Stimulated activated naive CD8-positive, alpha-beta T cell treated with anti-CD3 and anti-CD28 coated beads, Interleukin-15, Interleukin-2, amounts not matched to agents 100 ng/mL and 50 ng/mL, for 24 hours (primary cell): ENCODE data around the gene RAB1B.
"Not testable (repeated sequence)": the region's sequence is repeated elsewhere in the genome, so short reads cannot be mapped to it uniquely, and the experiment has no call there.

Experiments
- H3K27ac Mint-ChIP-seq: one replicate; pipeline ENCODE4 v1.8.0; 2021; ENCODE audit warnings: mild to moderate bottlenecking, mixed read lengths
- H3K27me3 Mint-ChIP-seq: one replicate; pipeline ENCODE4 v1.8.0; 2021; ENCODE audit warnings: mixed read lengths
- H3K36me3 Mint-ChIP-seq: one replicate; pipeline ENCODE4 v1.8.0; 2021; ENCODE audit warnings: low read depth, mixed read lengths
- H3K4me1 Mint-ChIP-seq: one replicate; pipeline ENCODE4 v1.8.0; 2021; ENCODE audit warnings: low read depth, mixed read lengths
- H3K4me3 Mint-ChIP-seq: one replicate; pipeline ENCODE4 v1.8.0; 2021; ENCODE audit warnings: mild to moderate bottlenecking, mixed read lengths
- H3K9me3 Mint-ChIP-seq: one replicate; pipeline ENCODE4 v1.8.0; 2021; ENCODE audit warnings: mixed read lengths

RAB1B gene

GRCh38 chr11:66253081-66253480 lies 15.4 kb upstream of the RAB1B start:
- H3K9me3 Mint-ChIP-seq, H3K27me3 Mint-ChIP-seq, H3K4me3 Mint-ChIP-seq, H3K36me3 Mint-ChIP-seq: not testable (repeated sequence)
- peaks cover 13% of the 10 kb centered on the region for H3K4me1 Mint-ChIP-seq
- H3K27ac Mint-ChIP-seq = peak overlapping the region; percentile 65

GRCh38 chr11:66258473-66258893 lies 10.0 kb upstream of the RAB1B start:
- Mint-ChIP-seq H3K27me3 (no peaks in the 10 kb centered on the region), H3K9me3 (no peaks in the 10 kb centered on the region), H3K27ac (peak overlapping the region; percentile 83), H3K4me1 (peaks cover 31% of the 10 kb centered on the region), H3K4me3 (peak overlapping the region; percentile 94), H3K36me3 (peaks cover 22% of the 10 kb centered on the region)

- H3K27ac Mint-ChIP-seq = peak overlapping the region; percentile 83
- peaks cover 31% of the 10 kb centered on the region for H3K4me1 Mint-ChIP-seq
- peak overlapping the region; percentile 94 for H3K4me3 Mint-ChIP-seq
- H3K9me3 Mint-ChIP-seq = no peaks in the 10 kb centered on the region
- H3K27me3 Mint-ChIP-seq = no peaks in the 10 kb centered on the region
- H3K36me3 Mint-ChIP-seq = peaks cover 24% of the 10 kb centered on the region
These were observed 9.2 kb upstream of the RAB1B start for GRCh38 chr11:66259225-66259624.

- H3K4me1 Mint-ChIP-seq = peaks cover 31% of the 10 kb centered on the region
- peak overlapping the region; percentile 94 for H3K4me3 Mint-ChIP-seq
- H3K36me3 Mint-ChIP-seq = peaks cover 31% of the 10 kb centered on the region
- H3K27me3 Mint-ChIP-seq = no peaks in the 10 kb centered on the region
- no peaks in the 10 kb centered on the region for H3K9me3 Mint-ChIP-seq
- H3K27ac Mint-ChIP-seq = no peak overlapping the region
These were observed 8.5 kb upstream of the RAB1B start for GRCh38 chr11:66259956-66260355.

GRCh38 chr11:66261578-66261977 lies 6.9 kb upstream of the RAB1B start:
- Mint-ChIP-seq H3K4me1 (peaks cover 23% of the 10 kb centered on the region), H3K9me3 (no peaks in the 10 kb centered on the region), H3K36me3 (peaks cover 31% of the 10 kb centered on the region), H3K27ac (no peak overlapping the region), H3K4me3 (no peak overlapping the region), H3K27me3 (no peaks in the 10 kb centered on the region)

- no peak overlapping the region for H3K27ac Mint-ChIP-seq
- H3K4me1 Mint-ChIP-seq = peaks cover 22% of the 10 kb centered on the region
- no peaks in the 10 kb centered on the region for H3K27me3 Mint-ChIP-seq
- H3K4me3 Mint-ChIP-seq = no peak overlapping the region
- H3K36me3 Mint-ChIP-seq = peaks cover 31% of the 10 kb centered on the region
- H3K9me3 Mint-ChIP-seq = no peaks in the 10 kb centered on the region
These were observed 6.2 kb upstream of the RAB1B start for GRCh38 chr11:66262191-66262590.

GRCh38 chr11:66262696-66263095 lies 5.7 kb upstream of the RAB1B start:
- Mint-ChIP-seq H3K9me3 (no peaks in the 10 kb centered on the region), H3K27ac (no peak overlapping the region), H3K4me1 (peaks cover 24% of the 10 kb centered on the region), H3K27me3 (no peaks in the 10 kb centered on the region), H3K36me3 (peaks cover 31% of the 10 kb centered on the region), H3K4me3 (no peak overlapping the region)

- no peaks in the 10 kb centered on the region for H3K27me3 Mint-ChIP-seq
- H3K27ac Mint-ChIP-seq = no peak overlapping the region
- H3K4me1 Mint-ChIP-seq = peaks cover 27% of the 10 kb centered on the region
- no peaks in the 10 kb centered on the region for H3K9me3 Mint-ChIP-seq
- peaks cover 31% of the 10 kb centered on the region for H3K36me3 Mint-ChIP-seq
- H3K4me3 Mint-ChIP-seq = no peak overlapping the region
These were observed 5.2 kb upstream of the RAB1B start for GRCh38 chr11:66263231-66263630.

GRCh38 chr11:66263785-66264184 lies 4.7 kb upstream of the RAB1B start:
- no peak overlapping the region for H3K4me3 Mint-ChIP-seq
- H3K27me3 Mint-ChIP-seq = no peaks in the 10 kb centered on the region
- peaks cover 22% of the 10 kb centered on the region for H3K4me1 Mint-ChIP-seq
- H3K27ac Mint-ChIP-seq = no peak overlapping the region
- peaks cover 30% of the 10 kb centered on the region for H3K36me3 Mint-ChIP-seq
- H3K9me3 Mint-ChIP-seq = no peaks in the 10 kb centered on the region

- H3K27me3 Mint-ChIP-seq = no peaks in the 10 kb centered on the region
- peaks cover 19% of the 10 kb centered on the region for H3K4me1 Mint-ChIP-seq
- H3K27ac Mint-ChIP-seq = no peak overlapping the region
- peaks cover 29% of the 10 kb centered on the region for H3K36me3 Mint-ChIP-seq
- H3K9me3 Mint-ChIP-seq = no peaks in the 10 kb centered on the region
- H3K4me3 Mint-ChIP-seq = no peak overlapping the region
These were observed 4.1 kb upstream of the RAB1B start for GRCh38 chr11:66264383-66264782.

- Mint-ChIP-seq H3K36me3 (peaks cover 27% of the 10 kb centered on the region), H3K27ac (no peak overlapping the region), H3K27me3 (no peaks in the 10 kb centered on the region), H3K4me1 (peaks cover 19% of the 10 kb centered on the region), H3K4me3 (no peak overlapping the region), H3K9me3 (no peaks in the 10 kb centered on the region)
These were observed 3.5 kb upstream of the RAB1B start for GRCh38 chr11:66264914-66265313.

GRCh38 chr11:66265531-66266377 lies 2.7 kb upstream of the RAB1B start:
- no peak overlapping the region for H3K27ac Mint-ChIP-seq
- peaks cover 24% of the 10 kb centered on the region for H3K36me3 Mint-ChIP-seq

GRCh38 chr11:66266378-66267038 lies 1.9 kb upstream of the RAB1B start:
- Mint-ChIP-seq H3K9me3 (no peaks in the 10 kb centered on the region), H3K27me3 (no peaks in the 10 kb centered on the region), H3K27ac (peak overlapping the region; percentile 86), H3K4me3 (peak overlapping the region; percentile 96), H3K4me1 (peaks cover 29% of the 10 kb centered on the region), H3K36me3 (peaks cover 27% of the 10 kb centered on the region)

More at GRCh38 chr11:66265531-66266377, 2.7 kb upstream of the RAB1B start:
- Mint-ChIP-seq H3K9me3 (no peaks in the 10 kb centered on the region), H3K27me3 (no peaks in the 10 kb centered on the region), H3K4me3 (no peak overlapping the region), H3K4me1 (peaks cover 26% of the 10 kb centered on the region)

GRCh38 chr11:66267039-66267378 lies 1.4 kb upstream of the RAB1B start:
- Mint-ChIP-seq H3K9me3 (no peaks in the 10 kb centered on the region), H3K36me3 (peaks cover 31% of the 10 kb centered on the region), H3K4me3 (peak overlapping the region; percentile 96), H3K4me1 (peaks cover 34% of the 10 kb centered on the region), H3K27me3 (no peaks in the 10 kb centered on the region), H3K27ac (peak overlapping the region; percentile 86)

GRCh38 chr11:66267379-66268243 lies 828 bp upstream of the RAB1B start:
- H3K27ac Mint-ChIP-seq = peak overlapping the region; percentile 94

More at GRCh38 chr11:66267379-66268243, 828 bp upstream of the RAB1B start:
- peak overlapping the region; percentile 96 for H3K4me3 Mint-ChIP-seq
- no peaks in the 10 kb centered on the region for H3K9me3 Mint-ChIP-seq
- H3K4me1 Mint-ChIP-seq = peaks cover 40% of the 10 kb centered on the region
- no peaks in the 10 kb centered on the region for H3K27me3 Mint-ChIP-seq
- H3K36me3 Mint-ChIP-seq = peaks cover 33% of the 10 kb centered on the region
